Thymus (tissue), 11 donors: ENCODE results near the gene HOXA6. TPM values are rescaled to one million over a fixed set of nuclear protein-coding genes. Genes with fewer than 3 reads are reported as not detected.
A peak's percentile ranks its signal among the peaks of the same experiment; 100 is the strongest.

ENCODE experiments used
- DNase-seq, 9 donors: peaks; one replicate each; pipeline ENCODE4 v3.0.0-alpha.2; 2013; ENCODE audit warnings: low spot score in 9 of 9, low read depth in 6 of 9, missing footprints in 1 of 9
- H3K27ac ChIP-seq, 2 donors: one replicate each; pipeline ENCODE4 v1.5.1; 2013; ENCODE audit warnings: control low read depth in 1 of 2, low read depth in 1 of 2, low read length in 1 of 2, mild to moderate bottlenecking in 1 of 2, moderate library complexity in 1 of 2
- H3K27me3 ChIP-seq, 2 donors: one replicate each; pipeline ENCODE4 v1.5.1; 2013; ENCODE audit warnings: low read length in 1 of 2; ENCODE audit not compliant: control insufficient read depth in 2 of 2, insufficient read depth in 1 of 2
- H3K36me3 ChIP-seq, 2 donors: one replicate each; pipeline ENCODE4 v1.5.1; 2013; ENCODE audit warnings: low read length in 1 of 2, mild to moderate bottlenecking in 1 of 2, moderate library complexity in 1 of 2; ENCODE audit not compliant: control insufficient read depth in 2 of 2, insufficient read depth in 2 of 2
- H3K4me1 ChIP-seq, 2 donors: one replicate each; pipeline ENCODE4 v1.5.1; 2013; ENCODE audit warnings: low read length in 2 of 2; ENCODE audit not compliant: control insufficient read depth in 2 of 2, insufficient read depth in 2 of 2
- H3K4me3 ChIP-seq, 2 donors: one replicate each; pipeline ENCODE4 v1.5.1; 2013; ENCODE audit warnings: low read length in 2 of 2, control low read depth in 1 of 2, mild to moderate bottlenecking in 1 of 2
- H3K9me3 ChIP-seq, 2 donors: one replicate each; pipeline ENCODE4 v1.5.1; 2013; ENCODE audit warnings: low read length in 1 of 2, mild to moderate bottlenecking in 1 of 2; ENCODE audit not compliant: control insufficient read depth in 2 of 2, insufficient read depth in 1 of 2
- WGBS: extraction: QIAGEN DNeasy Blood & Tissue Kit; methylation state at CpG from one replicate; pipeline ENCODE4 v1.1.7; 2013; 5-methylcytosine and 5-hydroxymethylcytosine counted together
- polyA plus RNA-seq: library from polyadenylated mRNA; stranded (reverse); fragments of 200-250 nt; gene quantifications from one replicate; pipeline ENCODE4 v1.2.3, GENCODE V29; 2013
- total RNA-seq: library from RNA; stranded (reverse); fragments of 120-200 nt; gene quantifications from one replicate; pipeline ENCODE4 v1.2.4, GENCODE V29; 2013
- donor health status: healthy.

The HOXA6 gene
- total and polyA plus RNA-seq, 2 donors, result 0.09 to 0.33 TPM

- 95% methylated on average over 2 of the region's 2 CpGs for WGBS
- peaks cover 13 to 80% of the 10 kb centered on the region in 2 donors for H3K27me3 ChIP-seq
- H3K9me3 ChIP-seq, result no peaks in the 10 kb centered on the region
- no peaks in the 10 kb centered on the region for H3K36me3 ChIP-seq
- H3K4me3 ChIP-seq, result no peak overlapping the region
- peaks cover 5 to 11% of the 10 kb centered on the region in 2 donors for H3K4me1 ChIP-seq
- DNase-seq, result no peak
- H3K27ac ChIP-seq, result no peak overlapping the region
Measured at GRCh38 chr7:27137640-27138315, 9.8 kb downstream of the HOXA6 start.

GRCh38 chr7:27134392-27134791 is 13.2 kb downstream of the HOXA6 start:
- H3K27me3 ChIP-seq, result peaks cover 13 to 65% of the 10 kb centered on the region in 2 donors
- no peak overlapping the region for H3K4me3 ChIP-seq
- H3K4me1 ChIP-seq, result peaks cover 5 to 17% of the 10 kb centered on the region in 2 donors
- H3K36me3 ChIP-seq, result no peaks in the 10 kb centered on the region
- no peak for DNase-seq
- peaks cover 0 to 6% of the 10 kb centered on the region in 2 donors for H3K9me3 ChIP-seq
- 26% methylated on average over 2 of the region's 2 CpGs for WGBS
- no peak overlapping the region for H3K27ac ChIP-seq

- Histone ChIP-seq H3K27me3 (peaks cover 12 to 63% of the 10 kb centered on the region in 2 donors), H3K27ac (no peak overlapping the region), H3K4me1 (peaks cover 5 to 17% of the 10 kb centered on the region in 2 donors), H3K9me3 (peaks cover 0 to 7% of the 10 kb centered on the region in 2 donors), H3K36me3 (no peaks in the 10 kb centered on the region), H3K4me3 (no peak overlapping the region)
- no peak for DNase-seq
- 93% methylated on average over 18 of the region's 18 CpGs for whole genome bisulfite sequencing
Measured at GRCh38 chr7:27133409-27134231, 14.0 kb downstream of the HOXA6 start.

- no peak overlapping the region for H3K27ac ChIP-seq
- H3K4me3 ChIP-seq, result no peak overlapping the region
- H3K36me3 ChIP-seq, result no peaks in the 10 kb centered on the region
- peaks cover 0 to 7% of the 10 kb centered on the region in 2 donors for H3K9me3 ChIP-seq
- H3K4me1 ChIP-seq, result peaks cover 5 to 17% of the 10 kb centered on the region in 2 donors
- DNase-seq, result no peak
- peaks cover 8 to 60% of the 10 kb centered on the region in 2 donors for H3K27me3 ChIP-seq
- WGBS, result 87% methylated on average over 6 of the region's 6 CpGs
Measured at GRCh38 chr7:27132978-27133377, 14.6 kb downstream of the HOXA6 start.

GRCh38 chr7:27132214-27132613 is 15.4 kb downstream of the HOXA6 start:
- peaks cover 6 to 54% of the 10 kb centered on the region in 2 donors for H3K27me3 ChIP-seq
- H3K36me3 ChIP-seq, result no peaks in the 10 kb centered on the region
- 95% methylated on average over 2 of the region's 2 CpGs for WGBS
- H3K4me1 ChIP-seq, result peaks cover 5 to 17% of the 10 kb centered on the region in 2 donors
- peaks cover 0 to 7% of the 10 kb centered on the region in 2 donors for H3K9me3 ChIP-seq
- no peak overlapping the region for H3K4me3 ChIP-seq
- DNase-seq, result no peak
- H3K27ac ChIP-seq, result no peak overlapping the region

GRCh38 chr7:27131390-27131819 is 16.2 kb downstream of the HOXA6 start:
- Histone ChIP-seq H3K4me3 (peak overlapping the region; percentile 60 to 88), H3K27ac (no peak overlapping the region), H3K9me3 (peaks cover 0 to 7% of the 10 kb centered on the region in 2 donors), H3K36me3 (no peaks in the 10 kb centered on the region), H3K27me3 (peaks cover 2 to 46% of the 10 kb centered on the region in 2 donors), H3K4me1 (peaks cover 5 to 16% of the 10 kb centered on the region in 2 donors)
- WGBS, result 76% methylated on average over 12 of the region's 12 CpGs
- DNase-seq, result no peak

- Histone ChIP-seq H3K4me1 (peaks cover 4 to 10% of the 10 kb centered on the region in 2 donors), H3K36me3 (no peaks in the 10 kb centered on the region), H3K9me3 (peaks cover 0 to 7% of the 10 kb centered on the region in 2 donors), H3K4me3 (peak within 1 kb of the TSS; percentile 60 to 88), H3K27me3 (peaks cover 2 to 40% of the 10 kb centered on the region in 2 donors), H3K27ac (peak within 1 kb of the TSS; percentile 56 to 76)
- 38% methylated on average over 67 of the region's 67 CpGs for WGBS
- DNase-seq, result peak; percentile 49 to 95 (median 87)
Measured at GRCh38 chr7:27130540-27131389, 16.8 kb downstream of the HOXA6 start, which contains the start of gene HOXA4. TSS of gene HOXA4 (minus strand) at chr7:27130757. CDS start at chr7:27130733, 24 bp downstream.

GRCh38 chr7:27129729-27130539 is 17.6 kb downstream of the HOXA6 start:
- 74% methylated on average over 72 of the region's 72 CpGs for WGBS
- Histone ChIP-seq H3K27ac (peak overlapping the region in 1 of 2 donors; percentile 72), H3K36me3 (no peaks in the 10 kb centered on the region), H3K27me3 (peaks cover 2 to 42% of the 10 kb centered on the region in 2 donors), H3K4me1 (peaks cover 0 to 12% of the 10 kb centered on the region in 2 donors), H3K9me3 (peaks cover 0 to 7% of the 10 kb centered on the region in 2 donors), H3K4me3 (peak overlapping the region; percentile 60 to 88)
- peak in 3 of 9 donors; percentile 39 to 56 (median 47) for DNase-seq
